ENCODE results near the gene SLC5A4.
"Not testable (repeated sequence)": the region's sequence is repeated elsewhere in the genome, so short reads cannot be mapped to it uniquely, and the experiment has no call there.

Gene SLC5A4

GRCh38 chr22:32255217-32255616, at the start of gene SLC5A4:
Gene SLC5A4, minus strand, starts transcription at chr22:32255347. Its CDS starts 18 bp downstream, at chr22:32255329.
- DNase-seq: no peak

- not testable (repeated sequence) for DNase-seq
Observed at GRCh38 chr22:32293921-32294320, 38.8 kb upstream of the SLC5A4 start.

- DNase-seq: no peak
Observed at GRCh38 chr22:32286290-32286840, 31.2 kb upstream of the SLC5A4 start.

GRCh38 chr22:32281072-32281471, 25.9 kb upstream of the SLC5A4 start:
- peak in 11 of 51 donors; percentile 4 to 44 (median 13) for DNase-seq

- DNase-seq: not testable (repeated sequence)
Observed at GRCh38 chr22:32275353-32275752, 20.2 kb upstream of the SLC5A4 start.

GRCh38 chr22:32271389-32271788, 16.2 kb upstream of the SLC5A4 start:
- DNase-seq: no peak

GRCh38 chr22:32270641-32271369, 15.7 kb upstream of the SLC5A4 start:
- DNase-seq: no peak

GRCh38 chr22:32269316-32269715, 14.2 kb upstream of the SLC5A4 start:
- DNase-seq: no peak

GRCh38 chr22:32267011-32267410, 11.9 kb upstream of the SLC5A4 start:
- no peak for DNase-seq

GRCh38 chr22:32265882-32266767, 11.0 kb upstream of the SLC5A4 start:
- peak in 36 of 51 donors; percentile 3 to 70 (median 41) for DNase-seq

- not testable (repeated sequence) for DNase-seq
Observed at GRCh38 chr22:32263678-32264077, 8.5 kb upstream of the SLC5A4 start.

- DNase-seq: no peak
Observed at GRCh38 chr22:32261306-32261705, 6.2 kb upstream of the SLC5A4 start.

GRCh38 chr22:32258791-32259190, 3.6 kb upstream of the SLC5A4 start:
- no peak for DNase-seq

- DNase-seq: no peak
Observed at GRCh38 chr22:32255726-32256125, 579 bp upstream of the SLC5A4 start.

GRCh38 chr22:32249231-32249630, 5.9 kb downstream of the SLC5A4 start:
- no peak for DNase-seq

GRCh38 chr22:32248276-32248675, 6.9 kb downstream of the SLC5A4 start:
- DNase-seq: no peak

GRCh38 chr22:32246166-32246565, 9.0 kb downstream of the SLC5A4 start:
- no peak for DNase-seq

- no peak for DNase-seq
Observed at GRCh38 chr22:32245042-32245441, 10.1 kb downstream of the SLC5A4 start.

- DNase-seq: no peak
Observed at GRCh38 chr22:32244547-32244946, 10.6 kb downstream of the SLC5A4 start.

- no peak for DNase-seq
Observed at GRCh38 chr22:32240461-32240860, 14.7 kb downstream of the SLC5A4 start.

- no peak for DNase-seq
Observed at GRCh38 chr22:32237906-32238305, 17.2 kb downstream of the SLC5A4 start.

- DNase-seq: no peak
Observed at GRCh38 chr22:32236970-32237369, 18.2 kb downstream of the SLC5A4 start.

Data from hypothalamus (tissue), 51 donors.